Activated CD4-positive, alpha-beta T cell treated with anti-CD3 and anti-CD28 coated beads for 4 hours (primary cell): ENCODE measurements around the gene FAIM2.

Source experiments
- DNase-seq, 2 donors: peaks; one replicate each; pipeline ENCODE4 v3.0.0-alpha.2; 2020

FAIM2 gene

DNA sequence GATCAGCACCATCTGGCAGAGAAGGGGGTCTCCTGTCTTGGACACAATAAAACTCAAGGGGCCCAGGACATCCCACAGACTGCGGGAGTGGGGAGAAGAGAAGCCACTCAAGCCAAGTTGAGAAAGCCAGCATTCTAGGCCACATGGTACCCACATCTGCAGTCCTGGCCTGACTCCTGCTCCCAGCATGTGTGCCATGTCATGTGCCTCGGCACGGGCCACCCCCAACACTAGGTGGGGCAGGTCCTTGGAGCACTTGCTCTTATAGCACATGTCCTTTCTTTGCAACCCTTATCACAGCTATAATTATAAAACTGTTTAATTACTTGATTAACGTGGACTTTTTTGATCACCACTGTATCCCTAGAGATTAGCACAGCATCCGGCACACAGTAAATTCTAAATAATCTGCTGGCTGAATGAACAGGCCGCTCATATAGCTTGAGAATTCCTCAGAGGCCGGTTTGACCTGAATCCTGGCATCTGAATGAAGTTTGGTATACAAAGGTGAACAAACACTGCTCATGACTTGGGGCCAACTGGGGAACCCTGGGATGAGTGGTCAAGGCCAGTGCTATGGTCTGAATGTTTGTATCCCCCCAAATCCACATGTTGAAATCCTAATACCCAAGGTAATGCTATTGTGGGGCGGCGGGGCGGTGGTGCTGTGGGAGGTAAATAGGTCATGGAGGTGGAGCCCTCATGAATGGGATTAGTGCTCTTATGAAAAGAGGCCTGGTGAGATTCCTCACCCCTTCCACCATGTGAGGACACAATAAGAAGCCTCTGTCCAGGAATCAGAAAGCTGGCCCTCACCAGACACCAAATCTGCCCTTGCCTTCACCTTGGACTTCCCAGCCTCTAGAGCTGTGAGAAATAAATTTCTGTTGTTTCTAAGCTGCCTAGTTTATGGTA is 82.1 kb downstream of the FAIM2 start:
- DNase-seq = no peak

DNA sequence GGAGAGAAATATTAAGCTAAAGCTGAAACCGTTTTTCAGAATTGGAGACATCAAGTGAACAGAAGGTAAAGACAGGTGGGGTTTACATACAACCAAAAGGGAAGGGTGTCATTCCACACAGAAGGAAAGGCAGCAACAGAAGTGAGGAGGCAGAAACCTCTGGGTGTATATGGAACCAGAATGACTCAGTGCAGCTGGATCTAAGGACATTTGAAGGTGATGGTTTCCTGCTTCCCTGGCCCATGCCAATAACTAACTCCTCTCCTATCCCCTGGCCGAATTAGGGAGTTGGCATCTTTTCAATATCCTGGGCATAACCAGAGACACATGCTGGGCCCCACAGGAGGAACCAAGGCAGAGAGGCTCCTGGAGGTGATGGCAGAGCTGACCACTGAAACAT is 83.9 kb downstream of the FAIM2 start:
- DNase-seq = no peak

- DNase-seq = no peak
Measured at GRCh38 chr12:49818241-49818895, 85.3 kb downstream of the FAIM2 start.
